GM21360 (cell line): ENCODE data around the gene AAGAB.
"Not testable (repeated sequence)": the region's sequence is repeated elsewhere in the genome, so short reads cannot be mapped to it uniquely, and the experiment has no call there.

Experiments
- ATAC-seq: cut with Tn5 transposase; IDR thresholded peaks from one replicate; pipeline ENCODE4 v1.9.1; 2021; ENCODE audit warnings: mild to moderate bottlenecking, moderate library complexity; ENCODE audit not compliant: unreplicated experiment

The AAGAB gene, protein sequence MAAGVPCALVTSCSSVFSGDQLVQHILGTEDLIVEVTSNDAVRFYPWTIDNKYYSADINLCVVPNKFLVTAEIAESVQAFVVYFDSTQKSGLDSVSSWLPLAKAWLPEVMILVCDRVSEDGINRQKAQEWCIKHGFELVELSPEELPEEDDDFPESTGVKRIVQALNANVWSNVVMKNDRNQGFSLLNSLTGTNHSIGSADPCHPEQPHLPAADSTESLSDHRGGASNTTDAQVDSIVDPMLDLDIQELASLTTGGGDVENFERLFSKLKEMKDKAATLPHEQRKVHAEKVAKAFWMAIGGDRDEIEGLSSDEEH

GRCh38 chr15:67254238-67255175, at the start of gene AAGAB, which contains the start of gene IQCH:
TSS of gene AAGAB (minus strand) at chr15:67254661. CDS start at chr15:67254631, 30 bp downstream.
TSS of gene IQCH (plus strand) at chr15:67254786. CDS start at chr15:67254897, 111 bp downstream.
- peak; percentile 94 for ATAC-seq

DNA sequence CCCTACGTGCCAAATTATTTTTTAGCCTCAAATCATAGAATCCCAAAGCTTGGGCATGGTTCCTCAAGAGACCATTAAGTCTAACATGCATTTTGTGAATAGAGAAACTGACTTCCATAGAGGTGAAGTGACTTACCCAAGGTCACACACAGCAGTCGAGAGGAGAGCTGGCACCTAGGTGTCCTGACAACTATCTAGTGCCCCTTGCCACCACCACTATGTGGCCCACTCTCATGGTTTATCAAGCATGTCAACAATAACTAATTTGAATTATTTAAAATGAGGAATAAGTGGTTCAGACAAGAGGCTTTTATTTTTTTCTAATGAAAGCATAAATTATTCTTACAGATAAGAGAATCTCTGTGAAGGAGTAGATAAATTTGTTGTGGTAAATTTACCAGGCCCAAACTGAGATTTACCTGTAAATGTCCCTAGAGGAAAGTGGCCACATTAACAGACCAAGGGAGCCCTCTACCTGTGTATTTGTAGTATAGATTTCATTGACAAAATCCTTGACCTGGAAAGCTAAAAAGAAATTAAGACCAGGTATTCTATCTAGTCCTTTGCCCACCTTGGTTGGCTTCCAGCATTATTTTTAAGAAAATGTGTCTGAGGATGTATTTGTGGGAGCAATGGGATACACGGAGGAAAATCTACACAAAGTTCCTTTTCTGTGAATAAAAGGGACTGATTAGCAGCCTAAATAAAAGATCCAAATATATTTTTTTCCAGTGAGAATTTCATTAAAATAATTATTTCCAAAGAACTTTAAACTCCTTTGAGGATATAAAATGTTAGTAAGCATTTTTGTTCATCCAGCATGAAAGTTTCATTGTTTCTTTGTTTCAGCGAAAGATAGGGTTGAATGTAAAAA, 49.3 kb upstream of the AAGAB start:
- no peak for ATAC-seq

GRCh38 chr15:67300266-67301025, 46.0 kb upstream of the AAGAB start:
- no peak for ATAC-seq

- ATAC-seq = no peak
Observed at GRCh38 chr15:67296684-67297083, 42.2 kb upstream of the AAGAB start.

DNA sequence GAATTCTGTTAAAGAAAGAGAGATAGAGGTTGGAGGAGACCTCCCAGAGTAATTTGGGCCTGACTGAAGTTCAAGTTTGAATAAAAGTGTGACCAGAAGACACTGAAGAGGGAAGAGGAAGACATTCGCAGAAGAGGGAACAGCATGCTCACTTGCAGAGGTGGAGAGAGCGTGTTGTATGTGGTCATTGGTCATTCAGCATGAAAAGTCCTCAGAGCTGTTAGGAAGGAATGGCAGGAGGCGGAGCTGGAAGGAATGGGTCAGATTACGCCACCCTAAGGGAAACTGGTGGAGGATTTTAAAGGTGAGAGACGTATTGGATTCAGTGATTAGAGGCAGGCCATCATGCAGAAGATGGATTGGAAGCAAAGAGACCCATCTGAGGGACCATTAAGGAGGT, 41.7 kb upstream of the AAGAB start:
- no peak for ATAC-seq

GRCh38 chr15:67290319-67290718, 35.9 kb upstream of the AAGAB start:
- no peak for ATAC-seq

- ATAC-seq = not testable (repeated sequence)
Observed at GRCh38 chr15:67286400-67286799, 31.9 kb upstream of the AAGAB start.

GRCh38 chr15:67285625-67286024, 31.2 kb upstream of the AAGAB start:
- not testable (repeated sequence) for ATAC-seq

- ATAC-seq = no peak
Observed at GRCh38 chr15:67281714-67282113, 27.3 kb upstream of the AAGAB start.

GRCh38 chr15:67280217-67280616, 25.8 kb upstream of the AAGAB start:
- ATAC-seq = no peak

GRCh38 chr15:67276666-67277065, 22.2 kb upstream of the AAGAB start:
- ATAC-seq = no peak

- no peak for ATAC-seq
Observed at GRCh38 chr15:67274236-67274635, 19.8 kb upstream of the AAGAB start.

- no peak for ATAC-seq
Observed at GRCh38 chr15:67267951-67268941, 13.8 kb upstream of the AAGAB start.

- no peak for ATAC-seq
Observed at GRCh38 chr15:67267440-67267839, 13.0 kb upstream of the AAGAB start.

DNA sequence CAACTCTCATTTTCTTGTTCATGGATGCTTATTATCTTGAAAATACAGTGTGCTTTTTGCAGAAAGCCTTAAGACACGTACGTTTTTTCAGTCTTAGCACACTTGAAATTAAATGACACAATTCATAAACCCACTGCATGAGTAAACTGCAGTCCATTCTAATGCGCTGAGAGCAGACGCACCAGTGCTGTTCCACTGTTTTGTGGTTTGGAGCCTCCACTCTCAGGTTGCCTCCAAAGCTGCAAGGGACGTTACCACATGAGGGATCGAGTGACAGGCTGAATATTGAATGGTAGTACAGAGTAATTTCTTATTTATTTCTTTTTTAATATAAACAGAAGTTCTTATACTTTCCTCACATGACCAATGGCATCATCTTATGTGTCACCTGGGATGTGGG, 12.4 kb upstream of the AAGAB start:
- no peak for ATAC-seq

DNA sequence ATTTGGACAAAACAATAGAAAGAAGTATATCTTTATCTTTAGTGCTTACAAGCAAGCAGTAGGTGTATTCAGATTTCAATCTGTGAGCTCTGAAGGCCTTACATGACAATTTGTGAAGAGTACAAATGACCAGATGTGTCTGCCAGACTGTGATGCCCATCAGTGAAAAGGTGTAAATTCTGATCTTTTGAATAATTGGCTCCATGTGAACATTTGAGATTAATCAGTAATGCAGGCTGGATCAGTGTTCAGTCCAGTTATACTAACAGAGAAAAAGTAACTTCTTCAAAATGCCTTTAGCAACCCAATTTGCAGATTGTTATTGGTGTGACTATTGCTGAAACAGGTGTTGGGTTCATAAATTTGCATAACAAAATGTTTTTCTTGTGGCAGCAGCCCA, 5.3 kb upstream of the AAGAB start:
- ATAC-seq = no peak

- ATAC-seq = no peak
Observed at GRCh38 chr15:67259379-67259778, 4.9 kb upstream of the AAGAB start.

- not testable (repeated sequence) for ATAC-seq
Observed at GRCh38 chr15:67258412-67258811, 4.0 kb upstream of the AAGAB start.

DNA sequence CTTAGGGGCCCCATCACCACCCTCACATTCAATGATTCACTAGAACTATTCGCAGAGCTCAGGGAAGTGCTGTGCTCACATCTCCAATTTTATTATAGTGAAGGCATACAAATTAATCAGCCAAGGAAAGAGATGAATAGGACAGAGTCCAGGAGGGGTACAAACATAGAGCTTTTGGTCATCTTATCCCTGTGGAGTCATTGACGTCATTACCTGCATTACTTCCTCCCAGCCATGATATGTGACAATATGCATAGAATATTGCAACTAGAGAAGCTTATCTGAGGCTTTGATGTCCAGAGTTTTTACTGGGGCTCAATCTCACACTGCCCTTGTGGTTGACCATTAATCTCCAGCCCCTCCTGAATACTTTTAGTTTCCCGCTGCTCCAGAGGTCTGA, 1.6 kb upstream of the AAGAB start:
- no peak for ATAC-seq
